ENCODE measurements around the gene TIMP2. TPM values are rescaled to one million over a fixed set of nuclear protein-coding genes. Genes with fewer than 3 reads are reported as not detected.
"Not testable (repeated sequence)": the region's sequence is repeated elsewhere in the genome, so short reads cannot be mapped to it uniquely, and the experiment has no call there.

TIMP2 gene
- total RNA-seq, 2 experiments from 2014 or later, result 1.7 to 2.9 TPM

GRCh38 chr17:78883533-78884131 is 41.6 kb downstream of the TIMP2 start:
- Mint-ChIP-seq H3K27ac (no peak overlapping the region), H3K27me3 (peaks cover 26% of the 10 kb centered on the region), H3K9me3 (ENCODE audit: low read depth) (no peaks in the 10 kb centered on the region), H3K4me3 (no peak overlapping the region), H3K36me3 (no peaks in the 10 kb centered on the region), H3K4me1 (peaks cover 33% of the 10 kb centered on the region)
- no peak for DNase-seq
- CTCF ChIA-PET, result interaction anchor here (3.1 kb wide), 1 partner anchor 18 kb away, joined by 13 read pairs; no protein-coding TSS in a partner anchor
- ATAC-seq, result no peak

GRCh38 chr17:78883089-78883532 is 42.1 kb downstream of the TIMP2 start:
- CTCF ChIA-PET, result interaction anchor here (1.1 to 3.1 kb wide), 2 partner anchors 8 to 17 kb away, joined by 3 to 13 read pairs; no protein-coding TSS in a partner anchor
- H3K4me3 Mint-ChIP-seq, result no peak overlapping the region

GRCh38 chr17:78882540-78883088 is 42.6 kb downstream of the TIMP2 start:
- DNase-seq (no peak), ATAC-seq (no peak)
- H3K27ac Mint-ChIP-seq, result no peak overlapping the region
- no peaks in the 10 kb centered on the region for H3K9me3 Mint-ChIP-seq (ENCODE audit: low read depth)
- no peak overlapping the region for H3K4me3 Mint-ChIP-seq
- H3K4me1 Mint-ChIP-seq, result peaks cover 32% of the 10 kb centered on the region
- H3K27me3 Mint-ChIP-seq, result peaks cover 30% of the 10 kb centered on the region
- CTCF ChIA-PET, result interaction anchor here (0.9 to 3.1 kb wide), 3 partner anchors 8 to 61 kb away, joined by 3 to 13 read pairs (median 3); no protein-coding TSS in a partner anchor
- no peaks in the 10 kb centered on the region for H3K36me3 Mint-ChIP-seq

More at GRCh38 chr17:78883089-78883532, 42.1 kb downstream of the TIMP2 start:
- H3K27ac Mint-ChIP-seq, result peak overlapping the region; percentile 24
- H3K27me3 Mint-ChIP-seq, result peaks cover 26% of the 10 kb centered on the region
- no peaks in the 10 kb centered on the region for H3K36me3 Mint-ChIP-seq
- no peak for DNase-seq
- peaks cover 32% of the 10 kb centered on the region for H3K4me1 Mint-ChIP-seq
- H3K9me3 Mint-ChIP-seq (ENCODE audit: low read depth), result no peaks in the 10 kb centered on the region
- no peak for ATAC-seq

GRCh38 chr17:78879635-78880186 is 45.5 kb downstream of the TIMP2 start:
- peaks cover 20% of the 10 kb centered on the region for H3K4me1 Mint-ChIP-seq
- DNase-seq (no peak), ATAC-seq (peak; percentile 48)
- H3K27ac Mint-ChIP-seq, result peak overlapping the region; percentile 24
- CTCF ChIA-PET, result interaction anchor here (0.8 to 0.9 kb wide), 2 partner anchors 14 to 91 kb away, joined by 3 read pairs; no protein-coding TSS in a partner anchor
- H3K4me3 Mint-ChIP-seq, result peak overlapping the region; percentile 36
- peaks cover 37% of the 10 kb centered on the region for H3K27me3 Mint-ChIP-seq
- H3K9me3 Mint-ChIP-seq (ENCODE audit: low read depth), result no peaks in the 10 kb centered on the region
- H3K36me3 Mint-ChIP-seq, result no peaks in the 10 kb centered on the region

GRCh38 chr17:78878871-78879527 is 46.2 kb downstream of the TIMP2 start:
- DNase-seq (no peak), ATAC-seq (no peak)
- no peak overlapping the region for H3K4me3 Mint-ChIP-seq
- H3K36me3 Mint-ChIP-seq, result no peaks in the 10 kb centered on the region
- no peaks in the 10 kb centered on the region for H3K9me3 Mint-ChIP-seq (ENCODE audit: low read depth)
- peak overlapping the region; percentile 24 for H3K27ac Mint-ChIP-seq
- CTCF ChIA-PET, result interaction anchor here (0.8 to 0.9 kb wide), 2 partner anchors 13 to 92 kb away, joined by 3 read pairs; no protein-coding TSS in a partner anchor
- H3K4me1 Mint-ChIP-seq, result peaks cover 20% of the 10 kb centered on the region
- peaks cover 38% of the 10 kb centered on the region for H3K27me3 Mint-ChIP-seq

GRCh38 chr17:78878261-78878660 is 46.9 kb downstream of the TIMP2 start:
- CTCF ChIA-PET, result interaction anchor here (0.7 kb wide), 1 partner anchor 94 kb away, joined by 3 read pairs; no protein-coding TSS in a partner anchor
- H3K4me3 Mint-ChIP-seq, result no peak overlapping the region
- H3K27ac Mint-ChIP-seq, result no peak overlapping the region

GRCh38 chr17:78876954-78877517 is 48.2 kb downstream of the TIMP2 start:
- DNase-seq; H3K36me3 Mint-ChIP-seq; H3K4me3 Mint-ChIP-seq; H3K9me3 Mint-ChIP-seq (ENCODE audit: low read depth); H3K27ac Mint-ChIP-seq; ATAC-seq: not testable (repeated sequence)
- CTCF ChIA-PET, result interaction anchor here (1.1 to 1.9 kb wide), 2 partner anchors 11 to 14 kb away, joined by 4 to 7 read pairs; no protein-coding TSS in a partner anchor
- H3K4me1 Mint-ChIP-seq, result peaks cover 14% of the 10 kb centered on the region
- peaks cover 33% of the 10 kb centered on the region for H3K27me3 Mint-ChIP-seq

More at GRCh38 chr17:78878261-78878660, 46.9 kb downstream of the TIMP2 start:
- peaks cover 19% of the 10 kb centered on the region for H3K4me1 Mint-ChIP-seq
- no peaks in the 10 kb centered on the region for H3K36me3 Mint-ChIP-seq
- no peak for ATAC-seq
- peaks cover 38% of the 10 kb centered on the region for H3K27me3 Mint-ChIP-seq
- no peak for DNase-seq
- no peaks in the 10 kb centered on the region for H3K9me3 Mint-ChIP-seq (ENCODE audit: low read depth)

GRCh38 chr17:78876094-78876597 is 49.0 kb downstream of the TIMP2 start:
- H3K27ac Mint-ChIP-seq, result no peak overlapping the region

GRCh38 chr17:78875363-78876093 is 49.7 kb downstream of the TIMP2 start:
- Mint-ChIP-seq H3K27me3 (peaks cover 30% of the 10 kb centered on the region), H3K4me1 (peaks cover 14% of the 10 kb centered on the region), H3K4me3 (no peak overlapping the region), H3K27ac (no peak overlapping the region), H3K9me3 (ENCODE audit: low read depth) (no peaks in the 10 kb centered on the region), H3K36me3 (no peaks in the 10 kb centered on the region)
- ATAC-seq (no peak), DNase-seq (no peak)
- CTCF ChIA-PET, result interaction anchor here (2.4 to 2.5 kb wide), 2 partner anchors 9 to 96 kb away, joined by 5 to 13 read pairs; no protein-coding TSS in a partner anchor

More at GRCh38 chr17:78876094-78876597, 49.0 kb downstream of the TIMP2 start:
- no peak for DNase-seq
- CTCF ChIA-PET, result interaction anchor here (1.9 to 2.5 kb wide), 3 partner anchors 10 to 95 kb away, joined by 5 to 13 read pairs (median 7); no protein-coding TSS in a partner anchor
- Mint-ChIP-seq H3K27me3 (peaks cover 30% of the 10 kb centered on the region), H3K4me3 (no peak overlapping the region), H3K9me3 (ENCODE audit: low read depth) (no peaks in the 10 kb centered on the region), H3K4me1 (peaks cover 14% of the 10 kb centered on the region), H3K36me3 (no peaks in the 10 kb centered on the region)
- ATAC-seq, result no peak

GRCh38 chr17:78873519-78874340 is 51.5 kb downstream of the TIMP2 start:
- DNase-seq (no peak), ATAC-seq (no peak)
- Mint-ChIP-seq H3K9me3 (ENCODE audit: low read depth) (no peaks in the 10 kb centered on the region), H3K36me3 (no peaks in the 10 kb centered on the region), H3K27ac (no peak overlapping the region), H3K27me3 (peaks cover 18% of the 10 kb centered on the region), H3K4me3 (no peak overlapping the region), H3K4me1 (peaks cover under 1% of the 10 kb centered on the region)
- CTCF ChIA-PET, result interaction anchor here (0.7 to 2.5 kb wide), 5 partner anchors 8 to 98 kb away, joined by 3 to 13 read pairs (median 3); no protein-coding TSS in a partner anchor

- H3K9me3 Mint-ChIP-seq (ENCODE audit: low read depth), result no peaks in the 10 kb centered on the region
- H3K4me3 Mint-ChIP-seq, result no peak overlapping the region
- H3K4me1 Mint-ChIP-seq, result no peaks in the 10 kb centered on the region
- CTCF ChIA-PET, result interaction anchor here (1.7 kb wide), 1 partner anchor 99 kb away, joined by 3 read pairs; no protein-coding TSS in a partner anchor
- DNase-seq (no peak), ATAC-seq (no peak)
- H3K27ac Mint-ChIP-seq, result no peak overlapping the region
- no peaks in the 10 kb centered on the region for H3K36me3 Mint-ChIP-seq
- peaks cover 14% of the 10 kb centered on the region for H3K27me3 Mint-ChIP-seq
Observed at GRCh38 chr17:78872486-78872885, 52.7 kb downstream of the TIMP2 start.

Measured in activated CD8-positive, alpha-beta memory T cell treated with anti-CD3 and anti-CD28 coated beads, Interleukin-2, amount 10 ng/mL, durations not matched to agents 7 days and 5 days (primary cell).